GM12891 (cell line): ENCODE measurements around the gene CACHD1.
"Not testable (repeated sequence)": the region's sequence is repeated elsewhere in the genome, so short reads cannot be mapped to it uniquely, and the experiment has no call there.

Source experiments
- DNase-seq: peaks from one replicate; pipeline ENCODE4 v3.0.0; 2011; ENCODE audit warnings: low spot score; ENCODE audit not compliant: insufficient read length
- FAIRE-seq: peaks from 2 replicates; lab custom pipeline; 2011; peaks lifted over from hg19 to GRCh38; lab: Jason Lieb, UNC
- PAX5 ChIP-seq: IDR thresholded peaks from 2 replicates; pipeline ENCODE4 v1.6.1; 2011; ENCODE audit warnings: low read length, moderate library complexity, mild to moderate bottlenecking; ENCODE audit not compliant: insufficient read depth, severe bottlenecking
- POLR2A ChIP-seq: IDR thresholded peaks from 2 replicates; pipeline ENCODE4 v1.6.1; 2011; ENCODE audit warnings: low read depth, low read length, control low read depth
- POLR2AphosphoS5 ChIP-seq: IDR thresholded peaks from 2 replicates; pipeline ENCODE4 v1.6.1; 2011; ENCODE audit warnings: low read depth, low read length, control low read depth
- POU2F2 ChIP-seq: IDR thresholded peaks from 2 replicates; pipeline ENCODE4 v1.6.1; 2011; ENCODE audit warnings: low read depth, mild to moderate bottlenecking, control low read depth, low read length, moderate library complexity
- SPI1 ChIP-seq: IDR thresholded peaks from 2 replicates; pipeline ENCODE4 v1.6.1; 2011; ENCODE audit warnings: low read depth, low read length, control low read depth
- TAF1 ChIP-seq: IDR thresholded peaks from 2 replicates; pipeline ENCODE4 v1.6.1; 2011; ENCODE audit warnings: low read depth, low read length, control low read depth

CACHD1 gene

DNA sequence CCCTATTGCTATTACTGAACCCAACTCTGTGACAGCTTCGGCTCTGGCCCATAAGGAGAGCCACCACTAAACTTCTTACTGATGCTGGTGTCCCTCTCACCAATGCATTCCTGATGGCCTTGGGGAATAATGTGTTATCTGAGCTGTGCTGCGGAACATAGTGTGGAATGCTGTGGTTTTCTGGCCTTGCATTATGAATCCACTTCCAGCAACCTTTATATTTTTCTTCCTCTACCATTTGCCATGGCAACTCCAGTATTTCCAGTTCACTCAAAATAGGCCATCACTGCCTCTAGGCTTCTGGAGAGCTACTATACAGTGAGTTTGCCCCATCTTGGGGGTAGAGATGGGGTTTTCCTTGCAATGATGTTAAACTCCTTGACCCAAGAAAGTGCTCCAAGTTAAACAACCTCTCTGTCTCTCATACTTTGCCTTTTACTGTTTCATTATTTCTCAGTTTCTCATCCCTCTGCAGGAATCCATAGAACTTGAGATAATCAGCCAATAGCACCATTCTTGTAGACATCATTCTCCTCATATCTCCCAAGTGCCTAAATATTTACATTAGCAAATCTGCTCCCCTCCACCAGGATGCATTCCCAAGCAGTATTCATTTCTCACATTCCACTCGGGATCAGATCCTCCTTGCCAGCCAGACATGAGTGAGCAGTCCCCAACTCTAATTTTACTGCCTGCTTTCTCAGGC, 263.8 kb downstream of the CACHD1 start:
- FAIRE-seq, result no peak
- TF ChIP-seq POU2F2 (no peak), SPI1 (no peak), PAX5 (no peak), POLR2AphosphoS5 (no peak), POLR2A (no peak), TAF1 (no peak)
- no peak for DNase-seq

- no peak for TF ChIP-seq TAF1
- TF ChIP-seq PAX5, result no peak
- DNase-seq, result no peak
- no peak for FAIRE-seq
These were observed 264.3 kb downstream of the CACHD1 start for GRCh38 chr1:64734287-64734652.

DNA sequence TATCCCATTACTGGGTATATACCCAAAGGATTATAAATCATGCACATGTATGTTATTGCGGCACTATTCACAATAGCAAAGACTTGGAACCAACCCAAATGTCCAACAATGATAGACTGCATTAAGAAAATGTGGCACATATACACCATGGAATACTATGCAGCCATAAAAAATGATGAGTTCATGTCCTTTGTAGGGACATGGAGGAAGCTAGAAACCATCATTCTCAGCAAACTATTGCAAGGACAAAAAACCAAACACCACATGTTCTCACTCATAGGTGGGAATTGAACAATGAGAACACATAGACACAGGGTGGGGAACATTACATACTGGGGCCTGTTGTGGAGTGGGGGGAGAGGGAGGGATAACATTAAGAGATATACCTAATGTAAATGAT, 270.8 kb downstream of the CACHD1 start:
- not testable (repeated sequence) for DNase-seq, FAIRE-seq
